Measurements from ENCODE around the gene PRR36. TPM values are rescaled to one million over a fixed set of nuclear protein-coding genes. Genes with fewer than 3 reads are reported as not detected.

PRR36 gene
- total and polyA plus RNA-seq, 10 of the 15 experiments (the other 5 are each of a cell fraction or from before 2014, with no cell fraction given): 0.04 TPM; not detected in 9

DNA sequence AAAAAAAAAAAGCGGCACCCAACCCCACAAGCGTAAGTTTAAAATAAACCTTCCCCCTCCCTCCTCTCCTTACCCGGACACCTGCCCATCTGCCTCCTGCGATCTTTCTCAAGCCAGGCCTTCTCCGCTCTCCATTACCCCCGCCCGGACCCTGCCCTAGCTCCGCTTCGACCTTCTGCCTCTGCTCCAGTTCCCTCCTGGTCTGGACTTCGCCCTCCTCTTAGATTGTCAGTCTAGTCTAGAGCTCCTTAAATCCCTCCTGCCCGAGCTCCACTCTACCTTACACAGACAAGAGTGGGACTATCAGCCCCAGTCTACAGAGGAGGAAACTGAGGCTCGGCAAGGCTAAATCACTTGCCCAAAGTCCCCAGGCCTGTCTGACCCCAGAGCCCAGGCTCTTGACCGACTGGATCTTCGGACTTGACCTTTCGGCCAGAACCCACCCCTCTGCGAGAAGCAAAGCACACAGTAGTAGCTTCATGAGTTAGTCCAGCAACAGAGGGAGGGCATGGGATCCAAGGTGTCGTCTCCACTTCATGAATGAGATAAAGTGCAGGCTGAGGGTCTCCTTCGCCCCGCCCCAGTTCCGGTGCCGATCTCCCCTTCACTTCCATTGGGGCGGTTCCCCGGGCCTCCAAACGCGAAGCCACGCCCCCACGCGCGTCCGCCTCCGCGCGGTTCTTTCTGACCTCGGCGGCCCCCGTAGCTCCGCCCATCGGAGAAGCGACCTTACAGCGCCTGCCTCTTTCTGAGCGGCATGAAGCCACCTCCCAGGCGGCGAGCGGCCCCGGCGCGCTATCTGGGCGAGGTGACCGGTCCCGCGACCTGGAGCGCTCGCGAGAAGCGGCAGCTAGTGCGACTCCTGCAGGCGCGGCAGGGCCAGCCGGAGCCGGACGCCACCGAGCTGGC, 45.7 kb upstream of the PRR36 start, which contains the start of gene SNAPC2 (continued):
- TF ChIP-seq, protein P1, sequence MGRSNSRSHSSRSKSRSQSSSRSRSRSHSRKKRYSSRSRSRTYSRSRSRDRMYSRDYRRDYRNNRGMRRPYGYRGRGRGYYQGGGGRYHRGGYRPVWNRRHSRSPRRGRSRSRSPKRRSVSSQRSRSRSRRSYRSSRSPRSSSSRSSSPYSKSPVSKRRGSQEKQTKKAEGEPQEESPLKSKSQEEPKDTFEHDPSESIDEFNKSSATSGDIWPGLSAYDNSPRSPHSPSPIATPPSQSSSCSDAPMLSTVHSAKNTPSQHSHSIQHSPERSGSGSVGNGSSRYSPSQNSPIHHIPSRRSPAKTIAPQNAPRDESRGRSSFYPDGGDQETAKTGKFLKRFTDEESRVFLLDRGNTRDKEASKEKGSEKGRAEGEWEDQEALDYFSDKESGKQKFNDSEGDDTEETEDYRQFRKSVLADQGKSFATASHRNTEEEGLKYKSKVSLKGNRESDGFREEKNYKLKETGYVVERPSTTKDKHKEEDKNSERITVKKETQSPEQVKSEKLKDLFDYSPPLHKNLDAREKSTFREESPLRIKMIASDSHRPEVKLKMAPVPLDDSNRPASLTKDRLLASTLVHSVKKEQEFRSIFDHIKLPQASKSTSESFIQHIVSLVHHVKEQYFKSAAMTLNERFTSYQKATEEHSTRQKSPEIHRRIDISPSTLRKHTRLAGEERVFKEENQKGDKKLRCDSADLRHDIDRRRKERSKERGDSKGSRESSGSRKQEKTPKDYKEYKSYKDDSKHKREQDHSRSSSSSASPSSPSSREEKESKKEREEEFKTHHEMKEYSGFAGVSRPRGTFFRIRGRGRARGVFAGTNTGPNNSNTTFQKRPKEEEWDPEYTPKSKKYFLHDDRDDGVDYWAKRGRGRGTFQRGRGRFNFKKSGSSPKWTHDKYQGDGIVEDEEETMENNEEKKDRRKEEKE (IDR thresholded peaks at IDR 0.05): no peak
- TF ChIP-seq CBFB (IDR thresholded peaks at IDR 0.05; ENCODE audit: low read depth) (no peak), RUNX3 (IDR thresholded peaks at IDR 0.05; ENCODE audit: low read length) (peak; percentile 64), CREM (IDR thresholded peaks at IDR 0.05; ENCODE audit: low read depth) (peak; percentile 44), RELA (IDR thresholded peaks at IDR 0.05; ENCODE audit: borderline replicate concordance, partially characterized antibody) (no peak), HDGF (IDR thresholded peaks at IDR 0.05) (no peak), ATF7 (IDR thresholded peaks at IDR 0.05; ENCODE audit: low read depth) (0 out of 2 replicates have a peak, but pooled peaks have one; percentile 6), NR2C1 (IDR thresholded peaks at IDR 0.05) (peak; percentile 45), SRF (IDR thresholded peaks at IDR 0.05; ENCODE audit: low read depth in 2 of 2, low read length in 2 of 2) (no peak), LARP7 (IDR thresholded peaks at IDR 0.05) (peak; percentile 79; the same call in 1 of the 2 replicates), HCFC1 (IDR thresholded peaks at IDR 0.05; ENCODE audit: low read length) (no peak), MEF2B (IDR thresholded peaks at IDR 0.05; ENCODE audit: partially characterized antibody, poor library complexity, severe bottlenecking) (peak; percentile 2), KAT2A (conservative IDR thresholded peaks at IDR 0.05; ENCODE audit: control insufficient read depth, low read depth, low read length) (no peak), BRCA1 (IDR thresholded peaks at IDR 0.05; ENCODE audit: low read depth, low read length) (0 out of 2 replicates have a peak, but pooled peaks have one; percentile 41), SMAD5 (IDR thresholded peaks at IDR 0.05; ENCODE audit: low read depth) (no peak), CHD2 (IDR thresholded peaks at IDR 0.05; ENCODE audit: borderline replicate concordance, low read depth, low read length) (peak; percentile 77; the same call in 1 of the 2 replicates)
- TF ChIP-seq, protein P2, sequence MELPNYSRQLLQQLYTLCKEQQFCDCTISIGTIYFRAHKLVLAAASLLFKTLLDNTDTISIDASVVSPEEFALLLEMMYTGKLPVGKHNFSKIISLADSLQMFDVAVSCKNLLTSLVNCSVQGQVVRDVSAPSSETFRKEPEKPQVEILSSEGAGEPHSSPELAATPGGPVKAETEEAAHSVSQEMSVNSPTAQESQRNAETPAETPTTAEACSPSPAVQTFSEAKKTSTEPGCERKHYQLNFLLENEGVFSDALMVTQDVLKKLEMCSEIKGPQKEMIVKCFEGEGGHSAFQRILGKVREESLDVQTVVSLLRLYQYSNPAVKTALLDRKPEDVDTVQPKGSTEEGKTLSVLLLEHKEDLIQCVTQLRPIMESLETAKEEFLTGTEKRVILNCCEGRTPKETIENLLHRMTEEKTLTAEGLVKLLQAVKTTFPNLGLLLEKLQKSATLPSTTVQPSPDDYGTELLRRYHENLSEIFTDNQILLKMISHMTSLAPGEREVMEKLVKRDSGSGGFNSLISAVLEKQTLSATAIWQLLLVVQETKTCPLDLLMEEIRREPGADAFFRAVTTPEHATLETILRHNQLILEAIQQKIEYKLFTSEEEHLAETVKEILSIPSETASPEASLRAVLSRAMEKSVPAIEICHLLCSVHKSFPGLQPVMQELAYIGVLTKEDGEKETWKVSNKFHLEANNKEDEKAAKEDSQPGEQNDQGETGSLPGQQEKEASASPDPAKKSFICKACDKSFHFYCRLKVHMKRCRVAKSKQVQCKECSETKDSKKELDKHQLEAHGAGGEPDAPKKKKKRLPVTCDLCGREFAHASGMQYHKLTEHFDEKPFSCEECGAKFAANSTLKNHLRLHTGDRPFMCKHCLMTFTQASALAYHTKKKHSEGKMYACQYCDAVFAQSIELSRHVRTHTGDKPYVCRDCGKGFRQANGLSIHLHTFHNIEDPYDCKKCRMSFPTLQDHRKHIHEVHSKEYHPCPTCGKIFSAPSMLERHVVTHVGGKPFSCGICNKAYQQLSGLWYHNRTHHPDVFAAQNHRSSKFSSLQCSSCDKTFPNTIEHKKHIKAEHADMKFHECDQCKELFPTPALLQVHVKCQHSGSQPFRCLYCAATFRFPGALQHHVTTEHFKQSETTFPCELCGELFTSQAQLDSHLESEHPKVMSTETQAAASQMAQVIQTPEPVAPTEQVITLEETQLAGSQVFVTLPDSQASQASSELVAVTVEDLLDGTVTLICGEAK (IDR thresholded peaks at IDR 0.05; ENCODE audit: borderline replicate concordance): peak; percentile 19; the same call in 1 of the 2 replicates
- TF ChIP-seq, protein P3, sequence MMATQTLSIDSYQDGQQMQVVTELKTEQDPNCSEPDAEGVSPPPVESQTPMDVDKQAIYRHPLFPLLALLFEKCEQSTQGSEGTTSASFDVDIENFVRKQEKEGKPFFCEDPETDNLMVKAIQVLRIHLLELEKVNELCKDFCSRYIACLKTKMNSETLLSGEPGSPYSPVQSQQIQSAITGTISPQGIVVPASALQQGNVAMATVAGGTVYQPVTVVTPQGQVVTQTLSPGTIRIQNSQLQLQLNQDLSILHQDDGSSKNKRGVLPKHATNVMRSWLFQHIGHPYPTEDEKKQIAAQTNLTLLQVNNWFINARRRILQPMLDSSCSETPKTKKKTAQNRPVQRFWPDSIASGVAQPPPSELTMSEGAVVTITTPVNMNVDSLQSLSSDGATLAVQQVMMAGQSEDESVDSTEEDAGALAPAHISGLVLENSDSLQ (IDR thresholded peaks at IDR 0.05): peak; percentile 83
- TF ChIP-seq, protein P4, sequence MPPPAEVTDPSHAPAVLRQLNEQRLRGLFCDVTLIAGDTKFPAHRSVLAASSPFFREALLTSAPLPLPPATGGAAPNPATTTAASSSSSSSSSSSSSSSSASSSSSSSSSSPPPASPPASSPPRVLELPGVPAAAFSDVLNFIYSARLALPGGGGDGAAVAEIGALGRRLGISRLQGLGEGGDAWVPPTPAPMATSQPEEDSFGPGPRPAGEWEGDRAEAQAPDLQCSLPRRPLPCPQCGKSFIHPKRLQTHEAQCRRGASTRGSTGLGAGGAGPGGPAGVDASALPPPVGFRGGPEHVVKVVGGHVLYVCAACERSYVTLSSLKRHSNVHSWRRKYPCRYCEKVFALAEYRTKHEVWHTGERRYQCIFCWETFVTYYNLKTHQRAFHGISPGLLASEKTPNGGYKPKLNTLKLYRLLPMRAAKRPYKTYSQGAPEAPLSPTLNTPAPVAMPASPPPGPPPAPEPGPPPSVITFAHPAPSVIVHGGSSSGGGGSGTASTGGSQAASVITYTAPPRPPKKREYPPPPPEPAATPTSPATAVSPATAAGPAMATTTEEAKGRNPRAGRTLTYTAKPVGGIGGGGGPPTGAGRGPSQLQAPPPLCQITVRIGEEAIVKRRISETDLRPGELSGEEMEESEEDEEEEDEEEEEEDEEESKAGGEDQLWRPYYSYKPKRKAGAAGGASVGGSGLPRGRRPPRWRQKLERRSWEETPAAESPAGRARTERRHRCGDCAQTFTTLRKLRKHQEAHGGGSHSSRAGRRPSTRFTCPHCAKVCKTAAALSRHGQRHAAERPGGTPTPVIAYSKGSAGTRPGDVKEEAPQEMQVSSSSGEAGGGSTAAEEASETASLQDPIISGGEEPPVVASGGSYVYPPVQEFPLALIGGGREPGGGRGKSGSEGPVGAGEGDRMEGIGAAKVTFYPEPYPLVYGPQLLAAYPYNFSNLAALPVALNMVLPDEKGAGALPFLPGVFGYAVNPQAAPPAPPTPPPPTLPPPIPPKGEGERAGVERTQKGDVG (CRISPR knock-in tag; IDR thresholded peaks at IDR 0.05): no peak
